Measurements from ENCODE around the gene PHPT1. TPM values are rescaled to one million over a fixed set of nuclear protein-coding genes. Genes with fewer than 3 reads are reported as not detected.

Gene PHPT1
- total and polyA plus RNA-seq, 2 of the 13 experiments (the other 11 are each of a cell fraction or from before 2014, with no cell fraction given) = 189 to 192 TPM

GRCh38 chr9:136799854-136800657 is 49.2 kb upstream of the PHPT1 start (continued):
- TF ChIP-seq ZNF530 (CRISPR knock-in tag; IDR thresholded peaks at IDR 0.05; ENCODE audit: low read depth) (no peak), SRSF1 (optimal IDR thresholded peaks at IDR 0.05; ENCODE audit: low read depth, low read length) (peak; percentile 21), MED1 (CRISPR knock-in tag; IDR thresholded peaks at IDR 0.05) (peak; percentile 36), HDAC1 (CRISPR knock-in tag; IDR thresholded peaks at IDR 0.05) (peak; percentile 56; the same call in 1 of the 2 replicates), SP1 (IDR thresholded peaks at IDR 0.05) (no peak), SP1 (CRISPR knock-in tag; IDR thresholded peaks at IDR 0.05) (peak; percentile 20; the same call in 1 of the 2 replicates), ZMAT3 (CRISPR knock-in tag; conservative IDR thresholded peaks at IDR 0.05) (no peak), FOXK1 (CRISPR knock-in tag; IDR thresholded peaks at IDR 0.05; ENCODE audit: borderline replicate concordance, low read depth) (no peak), ZNF589 (CRISPR knock-in tag; conservative IDR thresholded peaks at IDR 0.05) (no peak), PHF20 (CRISPR knock-in tag; IDR thresholded peaks at IDR 0.05) (0 out of 2 replicates have a peak, but pooled peaks have one; percentile 48), SAP130 (CRISPR knock-in tag; IDR thresholded peaks at IDR 0.05; ENCODE audit: low read depth) (peak; percentile 55), MXI1 (IDR thresholded peaks at IDR 0.05; ENCODE audit: borderline replicate concordance, low read depth, low read length) (peak; percentile 52; the same call in 1 of the 3 replicates), RBFOX2 (IDR thresholded peaks at IDR 0.05; ENCODE audit: low read depth, low read length) (peak; percentile 95), EP300 (IDR thresholded peaks at IDR 0.05; ENCODE audit: low read depth in 2 of 2, low read length in 2 of 2) (no peak), EP300 (CRISPR knock-in tag; IDR thresholded peaks at IDR 0.05; ENCODE audit: borderline replicate concordance) (0 out of 2 replicates have a peak, but pooled peaks have one; percentile 9), ZNF44 (CRISPR knock-in tag; IDR thresholded peaks at IDR 0.05) (no peak), ZNF292 (CRISPR knock-in tag; IDR thresholded peaks at IDR 0.05; ENCODE audit: borderline replicate concordance, low read depth) (no peak; the same call in 1 of the 2 replicates), MTA1 (CRISPR knock-in tag; IDR thresholded peaks at IDR 0.05; ENCODE audit: borderline replicate concordance) (no peak), IKZF5 (CRISPR knock-in tag; IDR thresholded peaks at IDR 0.05) (no peak; the same call in 1 of the 2 replicates), TEAD3 (CRISPR knock-in tag; optimal IDR thresholded peaks at IDR 0.05; ENCODE audit: borderline replicate concordance) (peak; percentile 15), PTBP1 (IDR thresholded peaks at IDR 0.05; ENCODE audit: low read depth, low read length, poor library complexity, severe bottlenecking) (no peak), KDM5A (IDR thresholded peaks at IDR 0.05; ENCODE audit: borderline replicate concordance, low read length) (peak; percentile 75; the same call in 1 of the 2 replicates), ZNF432 (CRISPR knock-in tag; IDR thresholded peaks at IDR 0.05; ENCODE audit: borderline replicate concordance) (no peak)
- TF ChIP-seq, protein P1, sequence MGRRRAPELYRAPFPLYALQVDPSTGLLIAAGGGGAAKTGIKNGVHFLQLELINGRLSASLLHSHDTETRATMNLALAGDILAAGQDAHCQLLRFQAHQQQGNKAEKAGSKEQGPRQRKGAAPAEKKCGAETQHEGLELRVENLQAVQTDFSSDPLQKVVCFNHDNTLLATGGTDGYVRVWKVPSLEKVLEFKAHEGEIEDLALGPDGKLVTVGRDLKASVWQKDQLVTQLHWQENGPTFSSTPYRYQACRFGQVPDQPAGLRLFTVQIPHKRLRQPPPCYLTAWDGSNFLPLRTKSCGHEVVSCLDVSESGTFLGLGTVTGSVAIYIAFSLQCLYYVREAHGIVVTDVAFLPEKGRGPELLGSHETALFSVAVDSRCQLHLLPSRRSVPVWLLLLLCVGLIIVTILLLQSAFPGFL (CRISPR knock-in tag; IDR thresholded peaks at IDR 0.05) = peak; percentile 87
- TF ChIP-seq, protein P2, sequence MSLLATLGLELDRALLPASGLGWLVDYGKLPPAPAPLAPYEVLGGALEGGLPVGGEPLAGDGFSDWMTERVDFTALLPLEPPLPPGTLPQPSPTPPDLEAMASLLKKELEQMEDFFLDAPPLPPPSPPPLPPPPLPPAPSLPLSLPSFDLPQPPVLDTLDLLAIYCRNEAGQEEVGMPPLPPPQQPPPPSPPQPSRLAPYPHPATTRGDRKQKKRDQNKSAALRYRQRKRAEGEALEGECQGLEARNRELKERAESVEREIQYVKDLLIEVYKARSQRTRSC (CRISPR knock-in tag; IDR thresholded peaks at IDR 0.05; ENCODE audit: low read depth) = no peak
- TF ChIP-seq, protein P3, sequence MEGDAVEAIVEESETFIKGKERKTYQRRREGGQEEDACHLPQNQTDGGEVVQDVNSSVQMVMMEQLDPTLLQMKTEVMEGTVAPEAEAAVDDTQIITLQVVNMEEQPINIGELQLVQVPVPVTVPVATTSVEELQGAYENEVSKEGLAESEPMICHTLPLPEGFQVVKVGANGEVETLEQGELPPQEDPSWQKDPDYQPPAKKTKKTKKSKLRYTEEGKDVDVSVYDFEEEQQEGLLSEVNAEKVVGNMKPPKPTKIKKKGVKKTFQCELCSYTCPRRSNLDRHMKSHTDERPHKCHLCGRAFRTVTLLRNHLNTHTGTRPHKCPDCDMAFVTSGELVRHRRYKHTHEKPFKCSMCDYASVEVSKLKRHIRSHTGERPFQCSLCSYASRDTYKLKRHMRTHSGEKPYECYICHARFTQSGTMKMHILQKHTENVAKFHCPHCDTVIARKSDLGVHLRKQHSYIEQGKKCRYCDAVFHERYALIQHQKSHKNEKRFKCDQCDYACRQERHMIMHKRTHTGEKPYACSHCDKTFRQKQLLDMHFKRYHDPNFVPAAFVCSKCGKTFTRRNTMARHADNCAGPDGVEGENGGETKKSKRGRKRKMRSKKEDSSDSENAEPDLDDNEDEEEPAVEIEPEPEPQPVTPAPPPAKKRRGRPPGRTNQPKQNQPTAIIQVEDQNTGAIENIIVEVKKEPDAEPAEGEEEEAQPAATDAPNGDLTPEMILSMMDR (CRISPR knock-in tag; IDR thresholded peaks at IDR 0.05) = 0 out of 2 replicates have a peak, but pooled peaks have one; percentile 2

Measured in HepG2 (cell line).